Renal cortex interstitium (tissue), 15 donors: ENCODE measurements around the gene TJP3. TPM values are rescaled to one million over a fixed set of nuclear protein-coding genes. Genes with fewer than 3 reads are reported as not detected.
"Not testable (repeated sequence)": the region's sequence is repeated elsewhere in the genome, so short reads cannot be mapped to it uniquely, and the experiment has no call there.

Source experiments
- DNase-seq, 11 donors: peaks; one replicate each; pipeline ENCODE4 v3.0.0-alpha.2; 2013; ENCODE audit warnings: low read depth in 9 of 11, low spot score in 4 of 11; ENCODE audit errors: extremely low read depth in 1 of 11
- long read RNA-seq, 16 experiments: transcript quantifications; one replicate each; lab custom pipeline, GENCODE V29; 2026
- polyA plus RNA-seq, 3 donors: library from polyadenylated mRNA; unstranded; fragments of 120-200 nt; gene quantifications; one replicate each; pipeline ENCODE4 v1.2.1, GENCODE V29; 2013; ENCODE audit not compliant: insufficient read length in 3 of 3

The TJP3 gene
- polyA plus RNA-seq, result 10 to 100 TPM in 2 of 3 donors, 1 to 10 TPM in 1; 8.3 to 14.8 (median 11.1) TPM
- long read RNA-seq, donor 1, result 0 reads
- long read RNA-seq, donor 2, result 0 reads
- long read RNA-seq, donor 3, result 0 reads
- long read RNA-seq, donor 4, partial matches to known transcripts, result 0 of 1 reads
- long read RNA-seq, donor 4, other reads (novel, unspliced or antisense), result 0 of 1 reads
- long read RNA-seq, donor 5, result 0 reads
- long read RNA-seq, donor 6, partial matches to known transcripts, result 15 of 15 reads
- long read RNA-seq, donor 6, other reads (novel, unspliced or antisense), result 0 of 15 reads
- long read RNA-seq, donor 7, partial matches to known transcripts, result 0 of 1 reads
- long read RNA-seq, donor 7, other reads (novel, unspliced or antisense), result 0 of 1 reads
- long read RNA-seq, donor 8, result 0 reads
- long read RNA-seq, donor 9, partial matches to known transcripts, result 0 of 3 reads
- long read RNA-seq, donor 9, other reads (novel, unspliced or antisense), result 0 of 3 reads
- long read RNA-seq, donor 10, result 0 reads
- long read RNA-seq, donor 11, partial matches to known transcripts, result 0 of 1 reads
- long read RNA-seq, donor 11, other reads (novel, unspliced or antisense), result 0 of 1 reads
- long read RNA-seq, donor 12, partial matches to known transcripts, result 11 of 12 reads
- long read RNA-seq, donor 12, other reads (novel, unspliced or antisense), result 0 of 12 reads
- long read RNA-seq, donor 13, result 0 reads
- long read RNA-seq, donor 14, partial matches to known transcripts, result 0 of 2 reads
- long read RNA-seq, donor 14, other reads (novel, unspliced or antisense), result 0 of 2 reads
- long read RNA-seq, donor 15, partial matches to known transcripts, result 0 of 1 reads
- long read RNA-seq, donor 15, other reads (novel, unspliced or antisense), result 0 of 1 reads
- long read RNA-seq, donor 16, partial matches to known transcripts, result 0 of 2 reads
- long read RNA-seq, donor 16, other reads (novel, unspliced or antisense), result 0 of 2 reads

DNA sequence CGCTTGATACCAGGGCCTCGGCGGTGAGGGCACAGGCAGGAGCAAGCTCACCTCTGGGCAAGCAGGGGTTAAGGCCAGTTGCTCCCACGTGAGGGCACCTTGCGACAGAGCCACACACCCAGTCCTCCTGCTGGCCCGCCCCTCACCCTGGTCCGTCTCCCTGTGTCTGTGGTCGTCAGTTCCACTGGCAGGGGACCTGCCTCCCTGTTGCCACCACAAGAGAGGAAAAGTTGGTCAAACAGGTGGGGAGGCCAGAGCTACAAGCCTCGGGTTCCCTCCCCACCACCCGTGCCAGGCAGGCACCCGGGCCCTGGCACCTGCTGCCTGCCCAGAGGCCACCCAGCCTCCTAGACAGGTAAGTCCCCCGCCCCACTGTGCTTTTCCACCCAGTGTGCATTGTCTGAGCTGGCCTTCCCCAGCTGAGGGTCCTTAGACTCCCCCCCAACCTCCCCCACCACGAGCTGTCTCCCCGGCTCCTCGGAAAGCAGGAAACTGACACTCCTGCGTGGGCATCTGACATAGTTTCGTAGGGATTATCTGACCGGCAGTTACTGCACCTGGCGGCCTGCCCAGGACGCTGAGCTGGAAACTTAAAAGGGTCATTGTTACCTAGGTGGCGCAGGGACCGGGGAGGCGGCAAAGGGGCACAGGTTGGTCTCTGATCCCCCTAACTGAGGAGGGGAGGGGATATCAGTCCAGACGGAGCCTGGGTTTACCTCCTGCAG is at the start of gene TJP3:
TJP3 (plus strand) TSS at position 178 of the 725 bp plus-strand sequence. CDS start 20,049 bp downstream, outside the sequence.
- DNase-seq, result no peak

DNA sequence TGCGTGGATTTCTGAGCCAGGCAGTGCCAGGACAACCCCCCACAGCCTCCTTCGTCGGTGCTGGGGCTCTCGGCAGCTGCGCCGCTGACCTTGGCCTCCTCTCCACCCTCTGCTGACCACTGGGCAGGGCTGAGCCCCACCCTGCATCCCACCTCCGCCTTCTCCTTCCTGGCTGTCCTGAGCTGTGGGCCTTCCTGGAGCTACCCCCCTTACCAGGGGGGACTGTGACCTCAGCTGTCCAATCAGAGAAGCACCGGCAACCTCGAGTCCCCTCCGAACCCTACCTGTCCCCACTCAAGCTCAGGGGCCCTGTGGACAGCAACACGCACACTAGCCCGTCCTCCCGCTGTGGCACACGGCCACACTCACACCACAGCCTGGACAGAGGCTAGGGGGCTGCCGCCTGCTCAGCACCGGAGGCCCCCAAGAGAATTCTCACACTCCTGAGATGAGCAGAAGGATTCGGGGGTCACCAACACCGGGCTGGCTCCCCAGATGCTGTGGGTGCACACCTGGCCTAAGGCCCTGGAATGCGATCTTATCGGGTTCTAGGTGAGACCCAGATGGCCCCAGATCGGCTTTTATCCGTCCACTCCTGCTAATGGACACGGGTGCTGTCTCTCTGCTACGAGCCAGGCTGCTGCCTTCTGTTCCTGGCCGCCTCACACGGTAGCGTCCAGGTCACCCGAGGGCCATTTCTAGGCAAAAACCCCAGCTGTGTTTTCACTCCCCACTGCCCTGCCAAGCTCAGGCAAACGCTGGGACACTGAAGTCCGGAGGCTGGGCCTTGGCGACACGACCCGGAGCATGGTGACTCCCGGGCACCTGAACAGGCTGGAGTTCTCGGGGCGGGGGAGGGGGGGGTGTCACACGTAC is 49.1 kb upstream of the TJP3 start:
- no peak for DNase-seq

GRCh38 chr19:3659746-3660112 is 48.5 kb upstream of the TJP3 start:
- DNase-seq, result no peak

DNA sequence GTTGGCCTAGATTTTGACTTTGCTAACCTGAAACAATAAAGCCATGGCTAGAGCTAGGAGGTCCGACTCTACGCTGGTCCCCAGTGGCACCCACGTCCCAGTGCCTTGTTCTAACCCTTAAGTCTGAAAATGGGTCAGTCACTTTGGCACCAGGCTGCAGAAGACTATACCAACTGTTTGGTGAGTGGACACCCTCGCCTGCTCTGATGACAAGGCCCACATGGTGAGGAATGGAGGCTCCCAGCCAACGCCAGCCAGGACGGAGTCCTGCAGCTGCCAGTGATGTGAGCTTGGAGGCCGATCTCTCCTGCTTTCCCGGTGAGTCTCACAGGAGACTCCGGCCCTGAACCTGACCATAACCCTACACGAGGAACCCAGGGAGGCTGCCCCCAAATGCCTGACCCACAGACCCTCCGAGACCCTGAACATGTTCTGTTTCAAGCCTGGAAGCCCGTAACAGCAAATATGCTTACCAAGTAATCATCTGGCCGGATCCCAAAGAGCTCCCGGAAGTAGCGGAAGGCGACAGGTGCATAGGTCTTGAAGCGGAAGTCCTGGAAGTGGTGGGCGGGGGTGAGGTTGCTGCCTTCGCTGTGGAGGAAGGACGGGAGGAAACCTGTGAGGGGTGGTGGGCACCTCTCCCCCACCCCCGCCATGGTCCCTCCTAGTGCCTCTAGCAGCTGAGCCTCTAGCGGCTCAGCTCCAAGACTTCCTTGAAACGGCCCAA is 47.5 kb upstream of the TJP3 start:
- no peak for DNase-seq

DNA sequence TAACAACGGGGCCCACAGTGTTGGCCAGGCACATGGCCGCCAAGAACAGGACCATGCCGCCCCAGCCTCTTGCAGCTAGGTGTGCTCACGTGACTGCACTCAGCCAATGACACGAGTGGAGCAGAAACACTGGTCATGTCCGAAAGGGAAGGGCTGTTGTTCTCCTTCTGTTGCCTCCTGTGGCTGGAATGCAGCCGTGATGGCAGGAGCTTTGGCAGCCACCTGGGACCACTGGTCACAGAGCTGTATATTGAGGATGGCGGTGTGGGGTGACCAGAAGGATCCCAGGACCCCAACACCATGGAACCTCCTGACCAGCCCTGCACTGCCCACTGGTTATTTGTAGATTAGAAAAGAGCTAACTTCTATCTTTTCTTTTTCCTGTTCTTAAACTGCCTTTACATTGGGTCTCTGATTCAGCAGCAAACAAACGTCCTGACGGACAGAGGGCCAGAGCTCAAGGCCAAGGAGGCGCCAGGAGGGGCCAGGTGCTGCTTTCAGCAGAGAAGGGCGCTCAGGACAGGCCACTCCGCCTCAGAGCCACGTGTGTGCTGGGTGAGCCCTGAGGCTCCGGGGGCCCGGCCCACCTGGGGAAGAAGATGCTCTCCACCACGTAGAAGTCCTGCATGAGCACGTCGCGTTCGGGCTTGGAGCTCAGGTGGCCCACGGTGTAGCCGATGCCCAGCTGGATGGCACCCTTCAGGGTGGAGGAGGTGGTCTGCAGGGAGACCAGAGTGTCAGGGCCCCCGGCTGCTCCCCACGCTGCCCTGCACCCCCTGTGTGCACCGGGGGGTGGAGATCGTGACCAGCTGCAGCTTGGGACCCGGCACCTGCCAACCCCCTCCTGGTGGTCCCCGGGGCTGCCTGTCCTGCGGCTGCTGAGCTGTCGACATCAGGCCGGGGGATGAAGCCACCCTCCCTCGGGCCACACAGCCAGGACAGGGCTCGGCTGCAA is 46.6 kb upstream of the TJP3 start:
- no peak for DNase-seq

DNA sequence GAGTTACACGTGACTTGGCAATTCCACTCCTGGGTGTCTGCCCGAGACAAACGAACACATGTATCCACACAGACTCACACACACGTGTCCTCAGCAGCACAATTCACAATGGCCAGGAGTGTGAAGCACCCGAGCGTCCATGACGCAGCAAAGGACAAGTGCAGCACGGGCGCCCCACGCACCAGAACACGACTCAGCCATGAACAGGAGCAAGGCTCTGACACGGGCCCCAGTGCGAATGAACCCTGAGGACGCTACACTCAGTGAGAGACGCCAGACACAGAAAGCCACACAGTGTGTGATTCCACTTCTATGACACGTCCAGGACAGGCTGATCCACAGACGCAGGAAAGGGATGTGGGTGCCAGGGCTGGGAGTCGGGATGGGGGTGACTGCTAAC is 44.3 kb upstream of the TJP3 start:
- DNase-seq, result no peak

DNA sequence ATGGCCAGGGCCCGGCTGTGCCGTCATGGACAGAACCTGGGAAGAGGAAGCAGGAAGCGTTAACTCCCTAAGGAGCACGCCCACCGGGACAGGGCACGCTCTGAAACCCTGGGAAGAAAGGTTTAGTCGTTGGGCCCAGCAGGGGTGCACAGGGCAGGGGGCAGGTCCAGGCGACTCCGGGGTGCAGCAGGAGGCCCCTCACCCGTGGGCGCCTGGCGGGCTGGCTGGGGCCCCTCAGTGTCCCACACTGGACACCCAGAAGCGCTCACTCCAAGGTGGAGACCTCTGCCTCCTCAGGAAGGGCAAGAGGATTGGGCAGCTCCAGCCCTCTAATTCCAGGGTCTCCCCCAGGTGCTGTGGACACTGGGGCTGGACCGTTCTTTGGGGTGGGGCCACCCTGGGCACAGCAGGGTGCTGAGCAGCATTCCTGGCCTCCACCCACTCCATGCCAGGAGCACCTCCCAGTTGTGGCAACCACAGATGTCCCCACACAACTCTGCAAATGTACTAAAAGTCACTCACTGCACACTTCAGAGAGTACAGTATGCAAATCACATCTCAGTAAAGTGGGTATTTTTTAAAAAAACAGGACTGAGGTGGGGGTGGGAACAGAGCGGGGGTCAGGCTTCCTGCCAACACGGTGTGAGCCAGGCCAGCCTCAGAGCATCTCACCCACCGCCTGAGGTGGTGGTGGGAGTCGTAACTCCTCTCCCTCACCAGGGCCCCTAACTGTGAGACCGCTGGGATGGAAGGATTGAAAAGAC is 43.1 kb upstream of the TJP3 start:
- no peak for DNase-seq

DNA sequence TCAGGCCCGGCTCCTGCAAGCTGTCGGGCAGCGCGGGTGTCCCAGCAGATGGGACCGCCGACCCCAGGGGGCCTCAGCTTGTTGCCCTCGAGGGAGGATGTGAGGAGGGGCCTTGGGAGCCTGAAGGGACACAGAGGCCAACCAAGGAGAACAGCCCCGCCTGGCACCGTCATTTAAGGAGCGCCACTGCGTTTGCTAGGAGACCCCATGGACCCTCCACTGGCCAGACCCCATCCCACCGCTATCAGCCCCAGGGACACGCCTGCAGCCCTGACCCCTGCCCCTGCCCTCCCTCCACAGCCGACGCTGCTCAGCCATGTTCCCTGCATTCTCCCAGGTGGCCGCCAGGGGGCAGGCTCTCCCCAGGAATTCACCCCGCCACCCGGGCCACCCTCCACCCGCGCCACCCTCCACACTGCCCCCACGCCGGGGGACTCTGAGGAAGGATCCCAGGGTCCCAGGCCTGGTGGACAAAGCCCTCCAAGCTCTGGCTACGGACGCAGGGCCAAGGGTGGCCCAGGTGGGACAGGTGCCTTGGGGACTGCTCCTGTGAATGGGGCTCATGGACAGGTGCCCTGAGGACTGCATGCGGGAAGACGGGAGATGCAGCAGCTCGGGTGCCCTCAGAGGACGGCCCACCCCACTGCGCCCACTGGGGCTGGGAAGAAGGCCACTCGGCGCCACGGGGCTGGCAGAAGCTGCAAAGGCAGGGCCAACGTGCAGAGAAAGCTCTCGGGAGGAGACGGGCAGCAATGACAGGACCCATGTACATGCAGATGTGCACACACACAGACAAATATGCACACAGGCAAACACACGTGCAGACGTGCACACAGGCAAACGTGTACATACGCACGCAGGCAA is 42.3 kb upstream of the TJP3 start:
- no peak for DNase-seq

- not testable (repeated sequence) for DNase-seq
Observed at GRCh38 chr19:3666545-3666856, 41.7 kb upstream of the TJP3 start.

DNA sequence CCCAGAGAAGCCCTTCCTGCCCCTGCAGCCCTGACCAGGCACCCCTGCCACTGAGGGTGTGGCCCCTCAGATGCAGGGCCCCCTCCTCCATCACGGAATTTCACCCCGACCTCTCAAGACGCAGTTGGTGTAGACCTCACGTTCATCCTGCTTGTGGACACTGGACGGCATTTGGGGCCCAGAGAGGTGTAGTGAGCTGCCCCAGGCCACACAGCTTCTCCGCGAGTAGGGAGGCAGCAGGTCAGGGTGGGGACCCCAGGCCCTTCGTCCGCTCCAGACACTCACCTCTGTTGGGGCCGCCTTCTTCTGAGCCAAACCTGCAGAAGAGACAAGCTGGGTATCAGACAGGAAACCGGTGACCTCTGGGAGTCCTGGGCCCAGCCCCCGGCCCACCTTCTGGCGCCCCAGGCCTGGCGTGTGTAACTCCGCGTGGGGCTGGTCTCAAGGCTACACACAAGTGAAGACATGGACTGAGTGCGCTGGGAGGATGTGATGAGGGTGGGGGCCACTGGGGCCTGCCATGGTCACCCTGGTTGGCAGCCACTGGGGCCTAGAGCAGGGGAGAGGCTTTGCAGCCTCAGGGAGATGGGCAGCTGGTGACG is 41.0 kb upstream of the TJP3 start:
- no peak for DNase-seq

- no peak for DNase-seq
Observed at GRCh38 chr19:3667766-3668165, 40.4 kb upstream of the TJP3 start.

DNA sequence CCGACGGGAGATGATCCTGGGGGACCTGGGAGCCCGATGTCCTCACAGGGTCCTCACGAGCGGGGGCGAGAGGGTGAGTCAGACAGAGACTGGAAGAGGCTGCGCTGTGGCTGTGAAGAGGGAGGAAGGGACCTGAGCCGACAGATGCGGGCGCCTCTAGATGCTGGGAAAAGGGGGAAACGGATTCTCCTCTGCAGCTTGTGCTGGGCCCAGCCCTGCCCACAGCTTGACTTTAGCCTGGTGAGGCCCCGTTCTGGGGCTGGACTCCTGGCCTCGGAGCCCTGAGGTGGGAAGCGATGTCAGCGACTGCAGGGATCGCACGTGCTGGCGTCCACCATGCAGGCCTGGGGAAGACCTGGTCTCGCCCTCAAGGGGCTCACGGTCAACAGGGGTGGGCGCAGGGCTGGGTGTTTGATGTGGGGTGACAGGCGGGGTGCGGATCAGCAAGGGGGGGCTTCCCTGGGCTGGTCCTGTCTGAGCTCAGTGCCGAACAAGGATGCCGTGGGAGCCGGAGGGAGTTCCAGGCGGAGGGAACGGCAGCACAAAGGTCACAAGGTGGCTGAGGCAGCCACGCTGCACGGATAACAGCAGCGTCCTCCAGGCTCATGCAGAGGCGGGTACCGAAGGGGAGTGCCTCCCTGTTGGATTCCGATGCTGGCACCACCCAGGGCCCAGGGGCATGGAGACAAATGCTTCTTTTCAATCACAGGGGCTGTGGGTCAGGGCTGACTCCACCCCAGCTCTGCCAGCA is 39.7 kb upstream of the TJP3 start:
- DNase-seq, result no peak

GRCh38 chr19:3669082-3669946 is 38.9 kb upstream of the TJP3 start:
- DNase-seq, result no peak
